ENCODE results near the gene NFE2L3. TPM values are rescaled to one million over a fixed set of nuclear protein-coding genes. Genes with fewer than 3 reads are reported as not detected.

NFE2L3 gene
- total and polyA plus RNA-seq, 4 donors: 0.32 to 1.9 (median 1.3) TPM

GRCh38 chr7:26189697-26190096, 37.7 kb downstream of the NFE2L3 start:
- TF ChIP-seq FOXA2 (IDR thresholded peaks at IDR 0.05) (no peak), MAX (IDR thresholded peaks at IDR 0.05) (no peak), EGR1 (IDR thresholded peaks at IDR 0.05; ENCODE audit: low read depth in 2 of 2) (no peak), CTCF (IDR thresholded peaks at IDR 0.05; ENCODE audit: low read depth, low read length, missing input control) (no peak), REST (IDR thresholded peaks at IDR 0.05) (no peak), SP1 (IDR thresholded peaks at IDR 0.05) (no peak), GABPA (IDR thresholded peaks at IDR 0.05 in 1 of 2, conservative IDR thresholded peaks at IDR 0.05 in 1 of 2) (no peak)
- H3K27ac ChIP-seq (ENCODE audit: low read depth in 1 of 2, low read length in 2 of 2): no peak overlapping the region
- 92% methylated on average over 3 of the region's 3 CpGs for WGBS

GRCh38 chr7:26190417-26190869, 38.4 kb downstream of the NFE2L3 start:
- H3K9me3 ChIP-seq (ENCODE audit: control insufficient read depth in 4 of 4, low read length in 3 of 4): no peaks in the 10 kb centered on the region
- H3K27me3 ChIP-seq (ENCODE audit: control insufficient read depth in 4 of 4, insufficient read depth in 4 of 4, low read length in 3 of 4): no peaks in the 10 kb centered on the region
- H3K4me3 ChIP-seq (ENCODE audit: low read depth in 1 of 3, low read length in 3 of 3): no peak overlapping the region
- DNase-seq (ENCODE audit: low spot score): no peak
- peaks cover 9 to 40% (median 13%) of the 10 kb centered on the region in 4 donors for H3K4me1 ChIP-seq (ENCODE audit: control insufficient read depth in 4 of 4, insufficient read depth in 4 of 4, low read length in 3 of 4)
- 90% methylated on average over 1 of the region's 1 CpG for WGBS
- H3K27ac ChIP-seq (ENCODE audit: low read depth in 1 of 2, low read length in 2 of 2): no peak overlapping the region
- H3K36me3 ChIP-seq (ENCODE audit: control insufficient read depth in 4 of 4, insufficient read depth in 3 of 4, low read depth in 1 of 4, low read length in 3 of 4): peaks cover 10 to 69% (median 63%) of the 10 kb centered on the region in 4 donors
- H3K9ac ChIP-seq (ENCODE audit: low read depth in 1 of 2, low read length in 2 of 2): no peak overlapping the region
- no peak for TF ChIP-seq FOXA1 (IDR thresholded peaks at IDR 0.05)
- no peak for TF ChIP-seq HNF4G (IDR thresholded peaks at IDR 0.05)
- TF ChIP-seq FOXA2 (IDR thresholded peaks at IDR 0.05): no peak
- no peak for TF ChIP-seq RAD21 (IDR thresholded peaks at IDR 0.05)
- no peak for TF ChIP-seq ATF3 (IDR thresholded peaks at IDR 0.05)
- TF ChIP-seq GABPA (IDR thresholded peaks at IDR 0.05 in 1 of 2, conservative IDR thresholded peaks at IDR 0.05 in 1 of 2): no peak
- TF ChIP-seq ZBTB33 (IDR thresholded peaks at IDR 0.05): no peak
- TF ChIP-seq TAF1 (conservative IDR thresholded peaks at IDR 0.05): no peak
- no peak for TF ChIP-seq YY1 (IDR thresholded peaks at IDR 0.05)
- TF ChIP-seq CTCF (IDR thresholded peaks at IDR 0.05; ENCODE audit: low read depth, low read length, missing input control): no peak
- TF ChIP-seq NR2F2 (IDR thresholded peaks at IDR 0.05): no peak
- no peak for TF ChIP-seq REST (IDR thresholded peaks at IDR 0.05)
- TF ChIP-seq EGR1 (IDR thresholded peaks at IDR 0.05; ENCODE audit: low read depth in 2 of 2): no peak
- no peak for TF ChIP-seq JUND (IDR thresholded peaks at IDR 0.05)
- TF ChIP-seq MAX (IDR thresholded peaks at IDR 0.05): no peak
- TF ChIP-seq RXRA (IDR thresholded peaks at IDR 0.05): no peak
- TF ChIP-seq SP1 (IDR thresholded peaks at IDR 0.05): no peak

More at GRCh38 chr7:26189697-26190096, 37.7 kb downstream of the NFE2L3 start:
- Histone ChIP-seq H3K36me3 (ENCODE audit: control insufficient read depth in 4 of 4, insufficient read depth in 3 of 4, low read depth in 1 of 4, low read length in 3 of 4) (peaks cover 9 to 65% (median 58%) of the 10 kb centered on the region in 4 donors), H3K4me3 (ENCODE audit: low read depth in 1 of 3, low read length in 3 of 3) (no peak overlapping the region), H3K9me3 (ENCODE audit: control insufficient read depth in 4 of 4, low read length in 3 of 4) (no peaks in the 10 kb centered on the region), H3K27me3 (ENCODE audit: control insufficient read depth in 4 of 4, insufficient read depth in 4 of 4, low read length in 3 of 4) (no peaks in the 10 kb centered on the region), H3K4me1 (ENCODE audit: control insufficient read depth in 4 of 4, insufficient read depth in 4 of 4, low read length in 3 of 4) (peaks cover 9 to 36% (median 13%) of the 10 kb centered on the region in 4 donors), H3K9ac (ENCODE audit: low read depth in 1 of 2, low read length in 2 of 2) (no peak overlapping the region)
- DNase-seq (ENCODE audit: low spot score): no peak
